Hepatocyte (in vitro differentiated cells): ENCODE results near the gene EXOC2. TPM values are rescaled to one million over a fixed set of nuclear protein-coding genes. Genes with fewer than 3 reads are reported as not detected.

Experiments used
- DNase-seq: peaks from one replicate; pipeline ENCODE4 v3.0.0-alpha.2; 2016; ENCODE audit warnings: low spot score
- H2AFZ ChIP-seq: fragments of 200-600 bp; sonication (generic); 2 replicates; pipeline ENCODE4 v1.6.0; 2016; ENCODE audit warnings: antibody characterized with exemption, mild to moderate bottlenecking
- H3K27ac ChIP-seq: fragments of 200-600 bp; sonication (generic); 2 replicates; pipeline ENCODE4 v1.5.1; 2016; ENCODE audit warnings: mild to moderate bottlenecking
- H3K27me3 ChIP-seq: fragments of 200-600 bp; sonication (generic); 2 replicates; pipeline ENCODE4 v1.6.1; 2016
- H3K36me3 ChIP-seq: fragments of 200-600 bp; sonication (generic); replicated peaks from 2 replicates; pipeline ENCODE4 v1.5.1; 2016; ENCODE audit warnings: low read depth; ENCODE audit not compliant: insufficient read depth
- H3K4me1 ChIP-seq: fragments of 200-600 bp; sonication (generic); 2 replicates; pipeline ENCODE4 v1.5.1; 2016; ENCODE audit warnings: mild to moderate bottlenecking, moderate library complexity; ENCODE audit not compliant: insufficient read depth
- H3K4me2 ChIP-seq: fragments of 200-600 bp; sonication (generic); 2 replicates; pipeline ENCODE4 v1.6.0; 2016
- H3K4me3 ChIP-seq: fragments of 200-600 bp; sonication (generic); 2 replicates; pipeline ENCODE4 v1.5.1; 2016; ENCODE audit warnings: mild to moderate bottlenecking
- H3K79me2 ChIP-seq: fragments of 200-600 bp; sonication (generic); 2 replicates; pipeline ENCODE4 v1.6.0; 2017; ENCODE audit warnings: mild to moderate bottlenecking
- H3K9me2 ChIP-seq: fragments of 200-600 bp; sonication (generic); replicated peaks from 2 replicates; pipeline ENCODE4 v1.6.0; 2017; ENCODE audit warnings: mild to moderate bottlenecking; ENCODE audit not compliant: insufficient read depth
- H3K9me3 ChIP-seq: fragments of 200-600 bp; sonication (generic); 2 replicates; pipeline ENCODE4 v1.5.1; 2016; ENCODE audit warnings: low read depth, mild to moderate bottlenecking
- H4K20me1 ChIP-seq: fragments of 200-600 bp; sonication (generic); 2 replicates; pipeline ENCODE4 v1.6.0; 2016; ENCODE audit warnings: mild to moderate bottlenecking; ENCODE audit not compliant: insufficient read depth, poor library complexity, severe bottlenecking
- EZH2 ChIP-seq: fragments of 200-600 bp; sonication (generic); IDR thresholded peaks from 2 replicates; pipeline ENCODE4 v1.6.1; 2016; ENCODE audit warnings: antibody characterized with exemption, mild to moderate bottlenecking, borderline replicate concordance
- EZH2phosphoT487 ChIP-seq: fragments of 200-600 bp; sonication (generic); IDR thresholded peaks from one replicate; pipeline ENCODE4 v1.6.1; 2018; ENCODE audit warnings: antibody characterized with exemption, mild to moderate bottlenecking, low read depth, moderate library complexity; ENCODE audit not compliant: unreplicated experiment, severe bottlenecking
- WGBS: methylation state at CpG from one replicate; pipeline ENCODE4 v1.1.6; 2016; ENCODE audit warnings: low lambda C conversion rate; ENCODE audit errors: missing lambda C conversion rate; 5-methylcytosine and 5-hydroxymethylcytosine counted together
- polyA plus RNA-seq: library from polyadenylated mRNA; unstranded; fragments of >200 nt; fragmentation: Nextera tagmentation; extraction: Ambion mirVana; gene quantifications from 2 replicates; pipeline ENCODE4 v1.2.1, GENCODE V29; 2016
- total RNA-seq: library from RNA; depleted of rRNA; stranded (reverse); fragments of >200 nt; gene quantifications from 2 replicates; pipeline ENCODE4 v1.2.3, GENCODE V29; 2014
- TF ChIP-seq, protein P1 (sequence below): fragments of 200-600 bp; sonication (generic); IDR thresholded peaks from 2 replicates; pipeline ENCODE4 v1.5.1; 2016; ENCODE audit warnings: antibody characterized with exemption, mild to moderate bottlenecking; ENCODE audit not compliant: poor library complexity

The EXOC2 gene
- total and polyA plus RNA-seq, 2 experiments from 2014 or later = 15.4 to 27.0 TPM

DNA sequence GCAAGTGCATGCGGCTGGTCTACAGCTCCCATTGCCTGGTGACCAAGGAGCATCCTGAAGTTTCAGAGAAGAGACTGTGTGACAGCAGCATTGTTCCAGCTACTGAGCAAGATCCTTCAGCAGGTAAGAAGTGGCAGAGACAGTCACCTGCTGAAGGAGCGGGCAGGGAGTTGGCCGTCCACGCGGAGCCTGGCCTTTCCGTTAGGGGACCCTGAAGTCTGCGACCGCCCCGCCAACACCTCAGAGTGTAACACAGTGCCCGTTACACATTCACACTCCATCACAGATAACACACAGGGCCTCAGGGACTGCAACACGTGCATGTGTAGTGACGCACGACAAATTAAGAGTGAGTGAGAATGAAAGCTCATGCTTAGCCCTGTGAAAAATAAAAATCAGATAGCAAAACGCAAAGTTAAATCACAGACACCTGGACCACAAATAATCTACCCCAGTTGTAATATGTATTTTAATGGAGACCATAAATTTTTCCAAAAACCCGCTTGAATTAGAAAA, 207.2 kb downstream of the EXOC2 start:
- WGBS = 97% methylated on average over 15 of the region's 15 CpGs
- H3K27ac ChIP-seq = no peak overlapping the region
- no peaks in the 10 kb centered on the region for H3K4me1 ChIP-seq
- DNase-seq = no peak
- no peaks in the 10 kb centered on the region for H3K9me2 ChIP-seq
- H3K4me2 ChIP-seq = no peak overlapping the region
- no peak overlapping the region for H2AFZ ChIP-seq
- no peaks in the 10 kb centered on the region for H3K9me3 ChIP-seq
- TF ChIP-seq EZH2phosphoT487 (no peak), EZH2 (no peak)
- TF ChIP-seq, protein P1, sequence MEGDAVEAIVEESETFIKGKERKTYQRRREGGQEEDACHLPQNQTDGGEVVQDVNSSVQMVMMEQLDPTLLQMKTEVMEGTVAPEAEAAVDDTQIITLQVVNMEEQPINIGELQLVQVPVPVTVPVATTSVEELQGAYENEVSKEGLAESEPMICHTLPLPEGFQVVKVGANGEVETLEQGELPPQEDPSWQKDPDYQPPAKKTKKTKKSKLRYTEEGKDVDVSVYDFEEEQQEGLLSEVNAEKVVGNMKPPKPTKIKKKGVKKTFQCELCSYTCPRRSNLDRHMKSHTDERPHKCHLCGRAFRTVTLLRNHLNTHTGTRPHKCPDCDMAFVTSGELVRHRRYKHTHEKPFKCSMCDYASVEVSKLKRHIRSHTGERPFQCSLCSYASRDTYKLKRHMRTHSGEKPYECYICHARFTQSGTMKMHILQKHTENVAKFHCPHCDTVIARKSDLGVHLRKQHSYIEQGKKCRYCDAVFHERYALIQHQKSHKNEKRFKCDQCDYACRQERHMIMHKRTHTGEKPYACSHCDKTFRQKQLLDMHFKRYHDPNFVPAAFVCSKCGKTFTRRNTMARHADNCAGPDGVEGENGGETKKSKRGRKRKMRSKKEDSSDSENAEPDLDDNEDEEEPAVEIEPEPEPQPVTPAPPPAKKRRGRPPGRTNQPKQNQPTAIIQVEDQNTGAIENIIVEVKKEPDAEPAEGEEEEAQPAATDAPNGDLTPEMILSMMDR = no peak
- H3K4me3 ChIP-seq = no peak overlapping the region
- no peaks in the 10 kb centered on the region for H3K36me3 ChIP-seq
- no peaks in the 10 kb centered on the region for H3K27me3 ChIP-seq
- H3K79me2 ChIP-seq = no peaks in the 10 kb centered on the region
- H4K20me1 ChIP-seq = no peaks in the 10 kb centered on the region

GRCh38 chr6:484746-485145, 208.2 kb downstream of the EXOC2 start:
- no peaks in the 10 kb centered on the region for H3K4me1 ChIP-seq
- H3K9me2 ChIP-seq = no peaks in the 10 kb centered on the region
- no peaks in the 10 kb centered on the region for H3K9me3 ChIP-seq
- H3K27ac ChIP-seq = no peak overlapping the region
- no peak for DNase-seq
- no peak overlapping the region for H2AFZ ChIP-seq
- no peak overlapping the region for H3K4me2 ChIP-seq
- no peaks in the 10 kb centered on the region for H3K79me2 ChIP-seq
- H4K20me1 ChIP-seq = no peaks in the 10 kb centered on the region
- H3K4me3 ChIP-seq = no peak overlapping the region
- TF ChIP-seq, protein P1 = no peak
- TF ChIP-seq EZH2 = no peak
- no peak for TF ChIP-seq EZH2phosphoT487
- 97% methylated on average over 6 of the region's 6 CpGs for WGBS
- H3K27me3 ChIP-seq = no peaks in the 10 kb centered on the region
- H3K36me3 ChIP-seq = no peaks in the 10 kb centered on the region

DNA sequence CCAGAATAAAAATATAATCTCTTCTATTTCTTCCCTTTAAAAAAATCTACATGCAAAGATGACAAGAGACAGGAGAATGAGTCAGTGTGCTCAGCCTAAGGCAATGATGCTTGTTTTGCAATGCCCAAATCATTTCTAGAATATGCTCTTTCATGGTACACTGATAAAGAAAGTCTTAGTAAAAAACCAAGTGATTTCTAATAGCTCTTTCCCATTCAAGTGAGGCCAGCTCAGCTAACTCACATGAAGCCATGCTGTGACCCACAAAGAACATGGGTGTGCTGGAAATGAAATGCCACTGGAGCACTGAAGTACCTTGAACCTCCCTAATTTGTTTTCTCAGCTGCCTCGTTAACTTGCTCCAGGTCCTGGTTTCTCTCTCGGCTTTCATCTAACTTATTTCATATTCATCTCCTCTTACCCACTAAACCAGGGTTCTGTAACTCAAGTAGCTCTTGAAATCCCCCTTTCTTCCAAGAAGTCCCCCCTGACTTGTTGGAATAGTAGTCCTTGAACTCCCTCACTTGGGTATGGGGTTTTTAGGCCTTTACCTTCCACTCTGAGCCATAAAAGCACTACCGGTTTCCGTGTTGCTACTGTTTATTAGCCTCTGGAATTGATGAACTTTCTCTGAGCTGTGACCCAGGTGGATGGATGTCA, 208.7 kb downstream of the EXOC2 start:
- H3K27me3 ChIP-seq = no peaks in the 10 kb centered on the region
- no peak overlapping the region for H3K27ac ChIP-seq
- no peaks in the 10 kb centered on the region for H3K9me2 ChIP-seq
- no peak for DNase-seq
- no peaks in the 10 kb centered on the region for H4K20me1 ChIP-seq
- H3K79me2 ChIP-seq = no peaks in the 10 kb centered on the region
- no peaks in the 10 kb centered on the region for H3K36me3 ChIP-seq
- H2AFZ ChIP-seq = no peak overlapping the region
- TF ChIP-seq EZH2 (no peak), EZH2phosphoT487 (no peak)
- TF ChIP-seq, protein P1 = no peak
- WGBS = 95% methylated on average over 4 of the region's 4 CpGs
- H3K4me2 ChIP-seq = no peak overlapping the region
- no peaks in the 10 kb centered on the region for H3K9me3 ChIP-seq
- H3K4me1 ChIP-seq = no peaks in the 10 kb centered on the region
- no peak overlapping the region for H3K4me3 ChIP-seq
